ENCODE data around the gene TRIML2. TPM values are rescaled to one million over a fixed set of nuclear protein-coding genes. Genes with fewer than 3 reads are reported as not detected.

The TRIML2 gene
- total RNA-seq = 5.5 and 41.3 TPM in 2 replicates

GRCh38 chr4:188109157-188109755 lies at the start of gene TRIML2:
Gene TRIML2, minus strand, starts transcription at chr4:188109603. Its CDS starts 4,235 bp downstream, at chr4:188105368.

GRCh38 chr4:188139141-188139540 lies 29.7 kb upstream of the TRIML2 start, which contains the start of gene TRIML1:
Gene TRIML1, plus strand, starts transcription at chr4:188139441. Its CDS starts 118 bp downstream, at chr4:188139559.

Small RNA genes lying within 50 kb of the gene (small RNA-seq; reads per million reads assigned to genes)
- gene RNU6-173P = not detected

Other genes with a start within 250 kb of the TRIML2 start
- 54.6 and 59.4 TPM in 2 replicates for gene ZFP42, start 113.8 kb downstream of the TRIML2 start, total RNA-seq
- 0.39 TPM in 1 of 2 replicates, not detected in the other for gene TRIML1, start 29.8 kb upstream of the TRIML2 start, total RNA-seq